D721Med (cell line): Measurements from ENCODE around the gene HMGB4.

Experiments used
- DNase-seq: peaks from one replicate; pipeline ENCODE4 v3.0.0; 2011; ENCODE audit warnings: low spot score; ENCODE audit not compliant: insufficient read length
- FAIRE-seq: peaks from 2 replicates; lab custom pipeline; 2011; peaks lifted over from hg19 to GRCh38; lab: Jason Lieb, UNC
- CTCF ChIP-seq: IDR thresholded peaks from 2 replicates; pipeline ENCODE4 v1.5.1; 2012; ENCODE audit warnings: mild to moderate bottlenecking, control low read depth; ENCODE audit not compliant: insufficient read depth; ENCODE audit errors: missing control alignments

HMGB4 gene

GRCh38 chr1:33893147-33893830, 29.4 kb downstream of the HMGB4 start:
- DNase-seq (no peak), FAIRE-seq (no peak)
- no peak for TF ChIP-seq CTCF

GRCh38 chr1:33895396-33895795, 31.5 kb downstream of the HMGB4 start:
- no peak for FAIRE-seq
- no peak for DNase-seq
- no peak for TF ChIP-seq CTCF

DNA sequence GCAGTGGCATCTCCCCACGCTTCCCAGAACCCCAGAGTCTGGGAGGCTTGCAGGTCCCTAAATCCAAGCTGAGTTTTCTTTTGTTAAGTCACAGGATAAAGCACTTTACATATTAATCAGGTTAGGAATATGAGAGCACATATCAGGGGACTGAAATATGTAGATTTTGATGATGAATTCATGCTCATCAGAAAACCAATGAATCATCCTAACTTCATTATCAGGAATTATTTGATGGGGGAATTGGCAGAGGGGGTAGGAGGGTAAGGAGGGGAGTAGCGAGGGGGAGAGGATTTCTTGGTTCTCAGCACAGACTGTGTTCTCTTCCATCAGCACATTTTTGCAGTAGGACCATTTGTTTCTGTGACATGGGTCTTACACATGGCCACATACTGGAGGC, 32.1 kb downstream of the HMGB4 start:
- TF ChIP-seq CTCF = no peak
- DNase-seq (no peak), FAIRE-seq (no peak)

- DNase-seq (no peak), FAIRE-seq (no peak)
- TF ChIP-seq CTCF = no peak
Measured at GRCh38 chr1:33897092-33897725, 33.3 kb downstream of the HMGB4 start.

- FAIRE-seq = no peak
Measured at GRCh38 chr1:33898406-33898805, 34.5 kb downstream of the HMGB4 start.

GRCh38 chr1:33898881-33899280, 35.0 kb downstream of the HMGB4 start:
- TF ChIP-seq CTCF = no peak
- no peak for FAIRE-seq
- DNase-seq = no peak

More at GRCh38 chr1:33898406-33898805, 34.5 kb downstream of the HMGB4 start:
- TF ChIP-seq CTCF = no peak
- no peak for DNase-seq

DNA sequence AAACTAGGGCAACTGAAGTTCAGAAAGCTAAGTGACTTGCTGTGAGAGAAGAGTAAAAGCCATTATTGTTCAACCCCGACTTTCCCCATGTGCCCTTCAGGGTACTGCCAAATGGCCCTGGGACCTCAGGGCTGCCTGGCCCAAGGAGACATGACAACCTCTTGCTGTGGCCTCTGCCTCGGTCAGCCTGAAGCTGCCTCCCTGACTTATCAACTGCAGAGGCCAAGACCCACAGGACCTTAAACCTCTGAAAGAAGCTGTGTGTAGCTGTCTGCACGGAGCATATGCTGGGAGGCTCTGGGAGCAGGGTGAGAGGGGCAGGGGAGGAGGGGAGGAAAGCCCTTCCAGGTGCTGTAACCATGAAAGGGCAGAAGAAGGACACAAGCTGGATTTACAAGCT, 35.9 kb downstream of the HMGB4 start:
- FAIRE-seq (no peak), DNase-seq (no peak)
- TF ChIP-seq CTCF = no peak
